HepG2 (cell line): ENCODE data around the gene FBRSL1. TPM values are rescaled to one million over a fixed set of nuclear protein-coding genes. Genes with fewer than 3 reads are reported as not detected.

ENCODE experiments used
- ATAC-seq: fragments of 200-7000 bp; cut with Tn5 transposase; 3 replicates; pipeline ENCODE4 v1.9.1; 2020; ENCODE audit warnings: mild to moderate bottlenecking, moderate library complexity
- BruUV-seq: library from RNA; stranded (reverse); fragments of 400-500 nt; replicated peaks from 2 replicates; lab custom pipeline; 2021; lab: Mats Ljungman, UMichigan
- CTCF ChIA-PET: fragments of 300-600 bp; formaldehyde crosslinking; extraction: SDS; loops from one replicate; lab custom pipeline; 2021; ENCODE audit warnings: low total read pairs, inconsistent platforms, low intra/inter-chr PET ratio; lab: Yijun Ruan, JAX
- POLR2A ChIA-PET: fragments of 350-600 bp; sonication (Branson Sonifier 250); formaldehyde crosslinking; loops from one replicate; lab custom pipeline; 2020; ENCODE audit warnings: antibody characterized with exemption, inconsistent platforms; lab: Yijun Ruan, JAX
- DNase-seq: peaks from one replicate; pipeline ENCODE4 v3.0.0-alpha.2; 2015; ENCODE audit warnings: low spot score
- FAIRE-seq: peaks from 3 replicates; lab custom pipeline; 2011; peaks lifted over from hg19 to GRCh38; lab: Jason Lieb, UNC
- H2AFZ ChIP-seq: one replicate; pipeline ENCODE4 v1.6.1; 2011; ENCODE audit warnings: low read length, inconsistent platforms
- H3K27ac ChIP-seq: fragments of 300-600 bp; 3 replicates; pipeline ENCODE4 v1.8.0; 2011; ENCODE audit warnings: mixed run types, mild to moderate bottlenecking, mixed read lengths, low read length, inconsistent platforms; ENCODE audit not compliant: insufficient read depth; ENCODE audit errors: extremely low read length
- H3K27me3 ChIP-seq, 2 experiments: fragments of 200-600 bp in 1 of 2; 2 replicates in 1 of 2; 3 replicates in 1 of 2; pipeline versions ENCODE4 v1.6.0 to v1.8.0; 2011; ENCODE audit warnings: low read length in 2 of 2, mild to moderate bottlenecking in 2 of 2, moderate library complexity in 2 of 2, inconsistent platforms in 1 of 2; ENCODE audit not compliant: insufficient read depth in 2 of 2, control insufficient read depth in 1 of 2
- H3K36me3 ChIP-seq, 2 experiments: fragments of 200-600 bp in 1 of 2; replicated peaks in 1 of 2; 2 replicates in 1 of 2; 3 replicates in 1 of 2; pipeline versions ENCODE4 v1.5.1 to v1.8.0; 2011; ENCODE audit warnings: low read length in 2 of 2, inconsistent platforms in 1 of 2; ENCODE audit not compliant: insufficient read depth in 2 of 2, control insufficient read depth in 1 of 2
- H3K4me1 ChIP-seq: 2 replicates; pipeline ENCODE4 v1.5.1; 2012; ENCODE audit warnings: low read length, inconsistent platforms; ENCODE audit not compliant: insufficient read depth
- H3K4me2 ChIP-seq: 2 replicates; pipeline ENCODE4 v1.6.0; 2011; ENCODE audit warnings: low read depth, low read length, inconsistent platforms
- H3K4me3 ChIP-seq, 3 experiments: fragments of 200-600 bp in 1 of 3; sonication (generic), shearing (Covaris generic) in 1 of 3; replicated peaks in 1 of 3; 2 replicates each; pipeline ENCODE4 v1.5.1; 2011 to 2016; ENCODE audit warnings: low read length in 3 of 3, inconsistent platforms in 2 of 3, low read depth in 2 of 3, mild to moderate bottlenecking in 2 of 3, control low read depth in 1 of 3, mixed read lengths in 1 of 3; ENCODE audit not compliant: insufficient read depth in 1 of 3
- H3K79me2 ChIP-seq: one replicate; pipeline ENCODE4 v1.6.1; 2011; ENCODE audit warnings: low read length, inconsistent platforms; ENCODE audit not compliant: insufficient read depth
- H3K9ac ChIP-seq: 2 replicates; pipeline ENCODE4 v1.6.0; 2011; ENCODE audit warnings: mild to moderate bottlenecking, low read depth, low read length, inconsistent platforms; ENCODE audit not compliant: insufficient read depth
- H3K9me3 ChIP-seq: 2 replicates; pipeline ENCODE4 v1.5.1; 2012; ENCODE audit warnings: mild to moderate bottlenecking, low read length
- H4K20me1 ChIP-seq: 2 replicates; pipeline ENCODE4 v1.6.0; 2011; ENCODE audit warnings: inconsistent platforms, mild to moderate bottlenecking, low read length, moderate library complexity; ENCODE audit not compliant: insufficient read depth
- DPF2 ChIP-seq: sonication (generic); formaldehyde crosslinking; IDR thresholded peaks from 2 replicates; pipeline ENCODE4 v1.4.0; 2020; ENCODE audit warnings: mild to moderate bottlenecking, low read depth, missing genetic modification reagents, borderline replicate concordance
- EP300 ChIP-seq, 3 experiments: sonication (generic) in 1 of 3; formaldehyde crosslinking in 1 of 3; IDR thresholded peaks; 2 replicates each; pipeline versions ENCODE4 v1.5.1 to v1.6.1; 2011 to 2020; ENCODE audit warnings: low read depth in 2 of 3, low read length in 2 of 3, borderline replicate concordance in 1 of 3, improper control_type of control experiment in 1 of 3, mild to moderate bottlenecking in 1 of 3, missing genetic modification reagents in 1 of 3, moderate library complexity in 1 of 3
- GABPA ChIP-seq, 2 experiments: IDR thresholded peaks; 2 replicates each; pipeline ENCODE4 v1.6.1; 2011 to 2016; ENCODE audit warnings: low read depth in 2 of 2, low read length in 1 of 2, missing biosample characterization in 1 of 2, missing genetic modification characterization in 1 of 2
- KDM1A ChIP-seq: IDR thresholded peaks from 2 replicates; pipeline ENCODE4 v1.6.1; 2016; ENCODE audit warnings: missing compliant biosample characterization
- MLLT10 ChIP-seq: sonication (generic); formaldehyde crosslinking; IDR thresholded peaks from 2 replicates; pipeline ENCODE4 v1.4.0; 2020; ENCODE audit warnings: missing genetic modification reagents
- NFIC ChIP-seq: IDR thresholded peaks from 2 replicates; pipeline ENCODE4 v1.6.1; 2012; ENCODE audit warnings: mild to moderate bottlenecking, low read length, inconsistent platforms
- REXO4 ChIP-seq: sonication (generic); formaldehyde crosslinking; IDR thresholded peaks from 2 replicates; pipeline ENCODE4 v1.8.0; 2022; ENCODE audit warnings: missing genetic modification reagents, mild to moderate bottlenecking, borderline replicate concordance
- ZNF547 ChIP-seq: sonication (generic); formaldehyde crosslinking; IDR thresholded peaks from 2 replicates; pipeline ENCODE4 v1.5.1; 2020; ENCODE audit warnings: mild to moderate bottlenecking, missing genetic modification reagents
- ZNF577 ChIP-seq: sonication (generic); formaldehyde crosslinking; IDR thresholded peaks from 2 replicates; pipeline ENCODE4 v1.4.0; 2020; ENCODE audit warnings: mild to moderate bottlenecking, low read depth, missing genetic modification reagents, borderline replicate concordance
- WGBS: methylation state at CpG from one replicate; pipeline ENCODE4 v1.1.6; 2017; ENCODE audit warnings: low lambda C conversion rate; 5-methylcytosine and 5-hydroxymethylcytosine counted together
- in situ Hi-C: cut with HindIII; loops from 2 replicates; pipeline ENCODE4 v1.10.0; 2017; ENCODE audit warnings: low pct_unique_long_range_greater_than_20kb; ENCODE audit not compliant: extremely low pct_ligation_motif_present
- intact Hi-C: fragments of 100-400 bp; cut with micrococcal nuclease; formaldehyde crosslinking; loops from one replicate; pipeline ENCODE4 v1.10.0; 2022; ENCODE audit not compliant: unreplicated experiment
- polyA plus RNA-seq, 8 experiments: library from polyadenylated mRNA; depleted of rRNA in 3 of 8; stranded (reverse) in 7 of 8; unstranded in 1 of 8; fragments of >200 nt; fragmentation: Illumina TruSeq in 4 of 8; extraction: Trizol in 4 of 8; gene quantifications; 2 replicates each; pipeline versions ENCODE4 v1.2.1 to v1.2.3, GENCODE V29; 2011 to 2016; ENCODE audit warnings: low read depth in 4 of 8, missing spikeins in 1 of 8, mixed read lengths in 1 of 8; ENCODE audit not compliant: insufficient read depth in 1 of 8
- total RNA-seq, 5 experiments: library from RNA; depleted of rRNA; stranded (reverse); fragments of >200 nt; fragmentation: Illumina TruSeq; extraction: Trizol; gene quantifications; 2 replicates each; pipeline ENCODE4 v1.2.3, GENCODE V29; 2016; ENCODE audit warnings: low read depth in 1 of 5
- TF ChIP-seq, protein P1 (sequence below): sonication (generic); formaldehyde crosslinking; IDR thresholded peaks from 2 replicates; pipeline ENCODE4 v1.4.0; 2020; ENCODE audit warnings: mild to moderate bottlenecking, low read depth, missing genetic modification reagents
- TF ChIP-seq, protein P2 (sequence below): conservative IDR thresholded peaks from 2 replicates; pipeline ENCODE4 v1.6.1; 2018; ENCODE audit warnings: missing genetic modification reagents
- TF ChIP-seq, protein P3 (sequence below): sonication (generic); formaldehyde crosslinking; IDR thresholded peaks from 2 replicates; pipeline ENCODE4 v1.5.0; 2020; ENCODE audit warnings: missing genetic modification reagents

Gene FBRSL1
- total and polyA plus RNA-seq, 2 of the 13 experiments (the other 11 are each of a cell fraction or from before 2014, with no cell fraction given), result 3.6 to 7.9 TPM

DNA sequence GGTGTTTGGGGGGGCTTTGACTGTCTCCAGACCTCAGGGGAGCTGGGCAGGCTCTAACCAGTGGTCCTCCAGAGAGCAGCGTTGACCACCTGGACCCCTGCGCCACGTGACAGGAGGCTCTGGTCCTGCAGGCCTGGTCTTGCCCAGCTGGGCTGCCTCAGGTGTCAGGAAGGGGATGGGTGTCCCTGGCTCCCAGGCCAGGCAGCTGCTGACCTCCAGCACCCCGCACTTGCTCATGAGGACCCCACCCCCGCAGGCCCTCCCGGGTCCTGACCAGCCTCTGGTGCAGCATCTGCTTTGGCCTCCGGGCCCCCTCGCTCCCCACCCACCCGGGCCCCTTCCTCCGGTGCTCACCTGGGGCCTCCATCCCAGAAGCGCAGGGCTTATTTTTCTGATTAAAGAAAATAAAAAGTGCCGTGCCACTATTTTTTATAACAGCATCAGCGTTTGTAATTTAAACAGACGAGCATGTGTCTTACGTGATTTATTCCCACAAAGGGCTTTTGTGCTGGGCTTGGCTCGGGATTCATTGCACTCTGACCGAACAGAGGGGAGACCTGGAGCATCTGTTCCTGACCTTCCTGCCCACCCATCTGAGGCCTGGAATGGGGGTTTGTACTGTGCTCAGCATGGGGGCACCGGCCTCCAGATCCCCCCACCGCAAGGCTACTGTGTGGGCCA is 21.7 kb downstream of the FBRSL1 start:
- Histone ChIP-seq H3K4me2 (no peak overlapping the region), H3K79me2 (peaks cover under 1% of the 10 kb centered on the region), H3K27me3 (no peaks in the 10 kb centered on the region), H3K36me3 (peaks cover 1 to 7% of the 10 kb centered on the region in 2 experiments; a peak in 2 of 5 replicates), H3K4me1 (peaks cover 9% of the 10 kb centered on the region), H2AFZ (no peak overlapping the region), H4K20me1 (peaks cover 14% of the 10 kb centered on the region; the same call in 1 of the 2 replicates), H3K9me3 (no peaks in the 10 kb centered on the region), H3K27ac (no peak overlapping the region), H3K4me3 (no peak overlapping the region), H3K9ac (no peak overlapping the region)
- WGBS, result 94% methylated on average over 12 of the region's 19 CpGs
- DNase-seq, result no peak
- BruUV-seq, result no TSS peak
- ChIA-PET CTCF (no interaction called here), POLR2A (no interaction called here)
- ATAC-seq, result no peak
- TF ChIP-seq DPF2 (CRISPR knock-in tag), result no peak
- TF ChIP-seq, protein P1, sequence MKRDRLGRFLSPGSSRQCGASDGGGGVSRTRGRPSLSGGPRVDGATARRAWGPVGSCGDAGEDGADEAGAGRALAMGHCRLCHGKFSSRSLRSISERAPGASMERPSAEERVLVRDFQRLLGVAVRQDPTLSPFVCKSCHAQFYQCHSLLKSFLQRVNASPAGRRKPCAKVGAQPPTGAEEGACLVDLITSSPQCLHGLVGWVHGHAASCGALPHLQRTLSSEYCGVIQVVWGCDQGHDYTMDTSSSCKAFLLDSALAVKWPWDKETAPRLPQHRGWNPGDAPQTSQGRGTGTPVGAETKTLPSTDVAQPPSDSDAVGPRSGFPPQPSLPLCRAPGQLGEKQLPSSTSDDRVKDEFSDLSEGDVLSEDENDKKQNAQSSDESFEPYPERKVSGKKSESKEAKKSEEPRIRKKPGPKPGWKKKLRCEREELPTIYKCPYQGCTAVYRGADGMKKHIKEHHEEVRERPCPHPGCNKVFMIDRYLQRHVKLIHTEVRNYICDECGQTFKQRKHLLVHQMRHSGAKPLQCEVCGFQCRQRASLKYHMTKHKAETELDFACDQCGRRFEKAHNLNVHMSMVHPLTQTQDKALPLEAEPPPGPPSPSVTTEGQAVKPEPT (CRISPR knock-in tag), result no peak
- TF ChIP-seq ZNF547 (CRISPR knock-in tag), result no peak
- no peak for TF ChIP-seq NFIC
- TF ChIP-seq, protein P2, sequence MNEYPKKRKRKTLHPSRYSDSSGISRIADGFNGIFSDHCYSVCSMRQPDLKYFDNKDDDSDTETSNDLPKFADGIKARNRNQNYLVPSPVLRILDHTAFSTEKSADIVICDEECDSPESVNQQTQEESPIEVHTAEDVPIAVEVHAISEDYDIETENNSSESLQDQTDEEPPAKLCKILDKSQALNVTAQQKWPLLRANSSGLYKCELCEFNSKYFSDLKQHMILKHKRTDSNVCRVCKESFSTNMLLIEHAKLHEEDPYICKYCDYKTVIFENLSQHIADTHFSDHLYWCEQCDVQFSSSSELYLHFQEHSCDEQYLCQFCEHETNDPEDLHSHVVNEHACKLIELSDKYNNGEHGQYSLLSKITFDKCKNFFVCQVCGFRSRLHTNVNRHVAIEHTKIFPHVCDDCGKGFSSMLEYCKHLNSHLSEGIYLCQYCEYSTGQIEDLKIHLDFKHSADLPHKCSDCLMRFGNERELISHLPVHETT (CRISPR knock-in tag), result no peak
- TF ChIP-seq REXO4 (CRISPR knock-in tag), result no peak
- no peak for TF ChIP-seq EP300 (IDR thresholded peaks at IDR 0.05; ENCODE audit: low read depth in 2 of 2, low read length in 2 of 2)
- no peak for TF ChIP-seq EP300 (CRISPR knock-in tag; IDR thresholded peaks at IDR 0.05; ENCODE audit: borderline replicate concordance)
- no peak for TF ChIP-seq ZNF577 (CRISPR knock-in tag)
- no peak for TF ChIP-seq KDM1A (CRISPR knock-in tag)
- TF ChIP-seq, protein P3, sequence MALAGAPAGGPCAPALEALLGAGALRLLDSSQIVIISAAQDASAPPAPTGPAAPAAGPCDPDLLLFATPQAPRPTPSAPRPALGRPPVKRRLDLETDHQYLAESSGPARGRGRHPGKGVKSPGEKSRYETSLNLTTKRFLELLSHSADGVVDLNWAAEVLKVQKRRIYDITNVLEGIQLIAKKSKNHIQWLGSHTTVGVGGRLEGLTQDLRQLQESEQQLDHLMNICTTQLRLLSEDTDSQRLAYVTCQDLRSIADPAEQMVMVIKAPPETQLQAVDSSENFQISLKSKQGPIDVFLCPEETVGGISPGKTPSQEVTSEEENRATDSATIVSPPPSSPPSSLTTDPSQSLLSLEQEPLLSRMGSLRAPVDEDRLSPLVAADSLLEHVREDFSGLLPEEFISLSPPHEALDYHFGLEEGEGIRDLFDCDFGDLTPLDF (CRISPR knock-in tag), result no peak
- no peak for TF ChIP-seq GABPA (IDR thresholded peaks at IDR 0.05; ENCODE audit: low read depth, low read length)
- TF ChIP-seq GABPA (CRISPR knock-in tag; IDR thresholded peaks at IDR 0.05; ENCODE audit: low read depth), result no peak
- TF ChIP-seq MLLT10 (CRISPR knock-in tag), result no peak
- in situ Hi-C loops, result no loop called here
- no peak for FAIRE-seq
- intact Hi-C loops, result no loop called here
